DMS114 treated with DMSO at 0.1 percent for 48 hours (cell line): ENCODE measurements around the gene UMODL1.

Experiments
- DNase-seq: peaks from one replicate; lab custom pipeline; 2025; ENCODE audit not compliant: unreplicated experiment; lab: John Stamatoyannopoulos, UW

Gene UMODL1

GRCh38 chr21:42071146-42071737 is at the start of gene UMODL1:
Gene UMODL1, plus strand, starts transcription at chr21:42071317. Its CDS starts 0 bp downstream, at chr21:42071317.
- DNase-seq: no peak

- DNase-seq: no peak
Measured at GRCh38 chr21:42021371-42022090, 49.6 kb upstream of the UMODL1 start.

GRCh38 chr21:42022091-42022430 is 49.1 kb upstream of the UMODL1 start:
- DNase-seq: no peak

- no peak for DNase-seq
Measured at GRCh38 chr21:42022906-42023305, 48.2 kb upstream of the UMODL1 start.

- no peak for DNase-seq
Measured at GRCh38 chr21:42025376-42026081, 45.6 kb upstream of the UMODL1 start.

GRCh38 chr21:42026082-42026435 is 45.1 kb upstream of the UMODL1 start:
- DNase-seq: no peak

GRCh38 chr21:42027085-42027821 is 43.9 kb upstream of the UMODL1 start:
- DNase-seq: no peak

- DNase-seq: no peak
Measured at GRCh38 chr21:42027822-42028765, 43.0 kb upstream of the UMODL1 start.

- DNase-seq: no peak
Measured at GRCh38 chr21:42028766-42029425, 42.2 kb upstream of the UMODL1 start.

GRCh38 chr21:42030311-42030710 is 40.8 kb upstream of the UMODL1 start:
- DNase-seq: no peak

GRCh38 chr21:42031241-42031640 is 39.9 kb upstream of the UMODL1 start:
- DNase-seq: no peak

- no peak for DNase-seq
Measured at GRCh38 chr21:42031816-42032215, 39.3 kb upstream of the UMODL1 start.

- no peak for DNase-seq
Measured at GRCh38 chr21:42032266-42032665, 38.9 kb upstream of the UMODL1 start.

GRCh38 chr21:42032968-42033367 is 38.1 kb upstream of the UMODL1 start:
- no peak for DNase-seq

- no peak for DNase-seq
Measured at GRCh38 chr21:42036313-42036712, 34.8 kb upstream of the UMODL1 start.

GRCh38 chr21:42037516-42037915 is 33.6 kb upstream of the UMODL1 start:
- no peak for DNase-seq

- no peak for DNase-seq
Measured at GRCh38 chr21:42037943-42038342, 33.2 kb upstream of the UMODL1 start.

- no peak for DNase-seq
Measured at GRCh38 chr21:42038393-42038792, 32.7 kb upstream of the UMODL1 start.

- no peak for DNase-seq
Measured at GRCh38 chr21:42038826-42039425, 32.2 kb upstream of the UMODL1 start.

- DNase-seq: no peak
Measured at GRCh38 chr21:42039470-42039901, 31.6 kb upstream of the UMODL1 start.
